NCI-H2196 (cell line): ENCODE data around the gene AP2B1.
"Not testable (repeated sequence)": the region's sequence is repeated elsewhere in the genome, so short reads cannot be mapped to it uniquely, and the experiment has no call there.

Experiments used
- DNase-seq: peaks from one replicate; lab custom pipeline; 2025; ENCODE audit not compliant: unreplicated experiment; lab: John Stamatoyannopoulos, UW

AP2B1 gene

DNA sequence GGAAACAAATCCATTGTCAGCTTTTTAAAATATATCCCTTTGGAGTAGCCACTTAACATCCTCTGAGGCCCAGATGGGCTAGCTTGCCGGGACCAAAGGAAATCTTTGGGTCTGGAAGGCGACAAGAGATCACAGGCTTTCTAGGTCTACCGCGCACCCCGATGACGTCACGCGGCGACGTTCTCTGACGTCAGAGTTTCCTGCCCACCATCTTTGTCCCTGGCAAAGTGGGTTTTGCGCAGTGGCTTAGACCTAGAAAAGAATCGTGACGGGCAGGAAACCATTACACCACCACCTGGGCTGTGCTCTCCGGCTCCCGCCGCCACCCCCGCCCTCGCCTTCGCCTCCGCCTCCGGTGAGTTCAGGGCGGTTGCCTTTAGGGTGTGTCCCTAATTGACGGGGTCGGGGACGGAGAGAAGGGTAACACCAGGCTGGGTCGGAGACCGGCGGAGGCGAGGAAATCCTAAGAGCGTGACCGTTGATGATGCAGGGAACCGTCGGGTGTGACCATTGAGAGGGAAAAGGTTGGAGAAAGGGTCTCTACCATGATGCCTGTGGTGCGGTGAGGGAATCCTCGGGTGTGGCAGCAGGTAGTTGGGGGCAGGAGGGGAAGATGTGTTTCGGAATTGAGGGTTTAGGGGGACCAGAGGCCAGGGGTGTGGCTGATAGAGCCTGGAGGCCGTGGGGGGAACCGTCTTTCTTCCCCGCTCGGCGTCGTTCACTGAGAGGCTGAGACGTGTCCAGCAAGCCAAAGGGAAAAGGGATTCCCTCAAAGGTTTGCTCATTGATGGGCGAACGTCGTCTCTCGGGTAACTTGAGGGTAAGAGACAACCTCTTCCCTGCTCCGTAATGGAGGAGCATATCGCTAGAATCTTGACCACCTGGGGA is at the start of gene AP2B1:
Gene AP2B1, plus strand, starts transcription at position 249 of the 888 bp plus-strand sequence. CDS start 6,709 bp downstream, outside the sequence.
- peak; percentile 79 for DNase-seq

DNA sequence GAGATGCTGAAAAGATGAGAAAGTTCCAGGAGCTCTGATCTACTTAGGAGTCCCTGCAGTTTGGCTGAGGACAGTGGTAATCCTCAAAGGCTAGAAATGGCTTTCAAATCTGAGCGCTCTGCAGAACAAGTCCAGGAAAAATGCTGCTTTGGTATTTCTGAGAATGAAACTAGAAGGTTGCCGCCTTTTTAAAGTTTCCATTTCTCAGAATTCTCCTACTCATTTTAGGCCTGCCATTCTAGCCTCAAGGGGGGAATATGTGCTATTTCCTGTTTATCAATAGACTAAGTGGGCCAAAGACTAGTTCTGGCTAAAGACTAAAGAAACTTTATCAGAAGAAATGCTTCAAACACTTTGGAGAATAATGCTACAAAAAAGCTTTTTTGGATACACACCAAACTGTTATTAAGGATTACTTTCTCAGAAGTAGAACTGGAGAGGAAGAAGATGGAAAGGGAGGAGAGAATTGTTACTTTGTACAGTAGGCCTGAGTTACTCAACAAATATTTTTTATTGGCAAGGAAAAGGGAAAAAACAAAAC is 49.5 kb upstream of the AP2B1 start, which contains the start of gene SLFN12L:
Gene SLFN12L, minus strand, starts transcription at position 78 of the 541 bp plus-strand sequence. CDS start 15,314 bp downstream, outside the sequence.
- no peak for DNase-seq

DNA sequence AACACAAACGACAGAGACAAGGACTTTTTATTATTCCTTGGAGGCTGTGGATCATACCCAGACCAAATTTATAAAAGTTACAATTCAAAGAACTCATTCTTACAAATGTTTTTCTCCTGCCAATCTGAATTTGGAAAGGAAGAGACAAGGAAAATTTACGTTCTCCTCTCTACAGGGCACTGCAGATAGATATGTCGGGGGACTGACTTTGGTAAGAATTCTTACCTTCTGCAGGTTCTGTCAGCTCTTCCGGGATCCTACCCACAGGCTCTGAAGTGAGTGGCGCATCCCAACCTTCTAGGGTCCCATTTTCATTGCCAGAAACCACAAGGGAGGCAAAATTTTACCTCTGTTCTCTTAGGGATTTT is 47.5 kb upstream of the AP2B1 start:
- DNase-seq: no peak

DNA sequence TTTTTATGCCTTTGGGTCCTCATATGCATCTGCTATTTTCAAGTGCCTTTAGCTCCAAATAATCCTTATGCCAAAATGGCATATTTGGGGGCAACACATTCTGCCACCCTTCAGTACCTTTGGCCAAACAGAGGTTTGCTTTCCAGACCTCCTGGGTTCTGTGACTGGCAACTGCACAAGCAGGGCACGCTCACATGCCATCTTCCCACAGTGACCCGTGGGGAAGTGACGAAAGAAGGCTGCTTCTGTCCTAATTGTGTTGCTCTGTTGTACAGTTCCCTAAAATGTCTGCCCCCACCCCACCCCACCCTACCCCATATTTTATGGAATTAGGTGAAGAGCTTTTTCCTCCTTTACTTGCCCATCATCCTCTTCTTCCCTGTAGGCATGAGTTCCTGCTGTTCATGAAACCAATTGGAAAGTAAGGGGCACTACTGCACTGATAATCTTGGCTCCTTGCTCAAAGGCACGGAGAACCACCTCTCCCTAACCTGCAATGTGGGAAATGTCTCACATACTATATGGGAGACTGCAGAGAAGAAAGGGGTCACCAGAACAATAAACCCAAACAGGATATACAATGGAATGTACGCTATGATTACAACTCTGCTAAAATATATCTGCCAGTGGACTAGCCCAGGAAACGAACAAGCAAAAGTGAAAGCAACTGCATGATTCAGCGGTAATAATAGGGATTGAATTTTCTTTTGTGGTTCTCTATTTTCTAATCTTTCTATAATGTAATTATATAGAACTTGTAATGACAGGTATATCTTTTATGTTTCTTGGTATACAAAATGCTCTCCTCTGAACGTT is 46.3 kb upstream of the AP2B1 start:
- no peak for DNase-seq

DNA sequence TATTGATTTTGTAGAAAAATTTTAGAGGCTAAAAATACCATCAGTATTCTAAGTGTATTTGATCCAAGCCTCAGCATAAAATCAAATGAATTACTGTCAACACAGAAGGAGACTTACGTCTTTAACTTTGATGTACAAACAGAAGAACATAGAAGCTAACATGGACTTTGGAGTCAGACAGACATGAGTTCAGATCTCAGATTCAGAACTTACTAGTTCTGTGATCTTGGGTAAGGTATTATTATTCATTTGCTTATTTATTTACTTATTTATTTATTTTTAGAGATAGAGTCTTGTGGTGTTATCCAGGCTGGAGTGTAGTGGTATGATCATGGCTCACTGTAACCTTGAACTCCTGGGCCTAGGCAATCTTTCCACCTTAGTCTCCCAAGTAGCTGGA is 45.7 kb upstream of the AP2B1 start:
- DNase-seq: no peak

DNA sequence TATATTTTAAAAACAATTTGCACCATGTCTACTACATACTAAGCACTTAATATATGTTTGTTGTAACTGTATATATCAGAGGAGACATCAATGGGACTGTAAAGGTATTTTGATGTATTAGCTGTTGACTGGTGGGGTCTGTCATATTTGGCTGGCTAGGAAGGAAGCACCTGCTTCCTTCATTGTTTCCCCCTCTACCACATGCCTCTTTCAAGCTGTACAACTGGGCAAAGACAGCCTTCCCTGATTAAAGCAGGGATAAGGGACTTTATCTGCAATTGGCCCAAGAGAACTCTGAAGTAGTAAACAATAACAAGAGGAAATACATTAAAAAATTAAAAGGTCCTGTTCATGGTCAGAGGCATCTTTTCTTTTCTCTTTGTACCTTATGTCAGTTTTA is 44.1 kb upstream of the AP2B1 start:
- DNase-seq: no peak

DNA sequence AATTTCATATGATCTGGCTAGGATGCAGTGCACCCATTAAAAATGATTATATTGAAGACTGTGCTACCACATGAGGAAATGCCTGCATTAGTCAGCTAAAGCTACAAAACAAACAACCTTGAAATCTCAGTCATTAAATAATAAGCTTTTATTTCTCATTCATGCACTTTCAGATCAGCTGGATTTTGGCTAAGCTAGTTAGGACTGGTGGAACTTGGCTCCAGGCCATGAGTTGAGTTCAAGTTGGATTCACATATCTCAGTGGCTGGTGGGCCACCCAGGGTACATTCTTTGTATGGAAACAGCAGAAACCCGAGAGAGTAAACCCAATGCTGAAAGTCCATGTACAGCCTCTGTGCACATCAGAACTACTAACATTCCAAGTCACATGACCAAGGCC is 43.3 kb upstream of the AP2B1 start:
- DNase-seq: no peak

DNA sequence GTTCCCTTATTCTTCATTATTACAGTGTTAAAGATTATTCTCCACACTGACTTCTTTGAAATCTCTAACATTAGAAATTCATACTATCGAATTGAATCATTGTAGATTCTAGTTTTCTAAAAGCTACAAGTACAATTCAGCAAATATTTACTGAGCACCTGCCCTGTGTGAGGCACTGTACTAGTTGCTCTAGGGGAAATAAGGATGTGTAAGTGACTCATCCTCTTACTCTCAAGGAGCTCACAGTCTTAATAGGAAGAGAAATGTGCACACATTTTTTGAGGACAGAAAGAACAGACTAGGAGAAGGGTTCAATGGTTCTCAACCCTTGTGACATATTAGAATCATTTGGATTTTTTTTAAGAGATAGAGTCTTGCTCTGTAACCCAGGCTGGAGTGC is 42.0 kb upstream of the AP2B1 start:
- no peak for DNase-seq

DNA sequence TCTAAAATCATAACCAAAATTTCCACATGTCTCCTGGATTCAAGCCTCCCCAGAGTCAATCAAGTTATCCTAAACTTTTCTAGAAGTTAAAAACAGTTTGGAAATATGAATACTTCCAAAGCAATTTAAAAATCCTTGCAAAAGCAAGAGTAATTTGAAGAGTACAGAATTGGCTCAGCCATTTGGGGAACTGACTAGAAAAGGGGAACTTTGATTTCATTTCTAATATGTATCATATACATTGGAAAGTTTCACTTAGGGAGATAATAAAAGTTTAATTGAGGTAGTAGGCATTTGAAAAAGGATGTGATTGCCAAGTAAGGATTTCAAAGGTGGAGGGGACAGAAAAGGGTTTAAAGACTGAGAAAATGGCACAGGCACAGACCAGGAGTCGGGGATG is 40.6 kb upstream of the AP2B1 start:
- DNase-seq: no peak

DNA sequence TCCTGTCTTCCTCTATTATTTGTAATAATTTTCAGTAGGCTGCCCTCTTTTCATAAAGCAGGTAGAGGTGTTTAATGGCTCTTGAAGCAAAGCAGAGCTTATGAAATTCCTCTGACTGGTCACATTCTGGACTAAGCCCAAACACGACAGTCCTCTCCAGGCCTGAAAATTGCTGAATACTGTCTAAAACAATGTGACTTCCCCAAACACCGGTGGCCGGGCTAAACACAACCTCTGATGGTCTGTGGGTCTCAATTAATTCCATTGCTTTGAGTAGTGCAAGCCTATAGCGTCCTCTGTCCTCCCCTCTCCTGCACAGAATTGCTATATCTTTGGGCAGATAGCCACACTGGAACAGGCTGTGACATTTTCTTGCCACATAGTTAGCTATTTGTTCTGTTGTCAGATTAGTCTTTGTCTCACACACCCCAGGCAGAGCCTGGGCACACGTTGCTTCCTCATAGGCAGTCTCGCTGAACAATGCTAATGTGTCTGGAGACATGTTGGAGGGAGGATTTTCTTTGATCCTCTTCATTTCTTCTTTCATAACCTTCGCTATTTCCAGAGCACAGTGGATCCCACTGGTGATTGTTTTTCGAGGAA is 38.8 kb upstream of the AP2B1 start:
- DNase-seq: no peak

DNA sequence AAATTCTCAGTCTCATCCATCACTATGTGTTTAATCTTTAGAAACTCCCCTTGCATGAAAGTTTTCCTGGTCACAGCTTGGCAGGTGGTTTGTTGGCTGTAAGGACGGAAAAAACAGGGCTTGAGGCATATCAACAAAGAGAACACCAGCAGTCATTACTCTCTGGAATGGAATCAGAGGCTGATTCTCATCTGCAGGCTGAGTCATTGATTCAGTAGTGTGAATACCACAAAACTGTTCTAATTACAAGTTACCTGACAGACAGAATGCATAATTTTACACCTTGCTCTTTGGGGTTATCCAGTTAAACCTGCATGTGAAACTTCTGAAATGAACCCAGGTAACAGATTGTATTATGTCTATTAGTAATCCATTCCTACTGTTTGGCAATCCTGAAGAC is 38.1 kb upstream of the AP2B1 start:
- no peak for DNase-seq

DNA sequence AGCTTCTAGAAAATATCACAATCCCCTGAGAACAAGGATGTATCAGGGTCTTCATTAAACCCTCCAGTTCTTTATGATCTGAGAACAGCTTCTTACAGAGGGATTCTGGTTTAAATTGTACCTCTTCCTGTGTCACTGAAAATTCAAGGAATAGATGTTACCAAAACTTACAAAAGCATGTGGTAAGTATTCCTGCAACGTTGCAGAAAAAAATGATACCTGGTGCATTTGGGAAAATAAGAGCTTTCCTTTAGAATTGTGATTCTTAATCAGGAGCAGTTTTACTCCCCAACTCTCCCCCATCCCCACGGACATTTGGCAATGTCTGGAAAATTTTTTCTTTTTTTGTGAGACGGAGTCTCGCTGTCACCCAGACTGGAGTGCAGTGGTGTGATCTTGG is 33.8 kb upstream of the AP2B1 start:
- DNase-seq: no peak

DNA sequence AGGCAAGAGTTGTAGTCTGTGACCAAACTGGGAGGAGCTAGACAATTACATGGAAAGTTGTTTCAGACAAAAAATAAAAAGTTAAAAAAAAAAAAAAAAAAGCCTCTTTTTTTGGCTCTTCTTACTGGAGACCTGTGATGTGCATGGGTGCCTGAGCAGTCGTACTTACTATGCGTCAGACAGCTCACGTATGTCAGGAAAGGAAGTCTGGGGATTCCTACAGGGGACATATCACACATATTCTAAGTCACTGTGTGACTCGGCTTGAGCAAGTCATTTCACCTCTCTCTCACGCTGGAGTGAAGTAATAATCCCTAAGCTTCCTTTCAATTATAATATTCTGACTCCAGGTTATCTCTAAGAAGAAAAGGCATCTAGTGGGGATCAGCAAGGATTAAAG is 32.5 kb upstream of the AP2B1 start:
- no peak for DNase-seq

DNA sequence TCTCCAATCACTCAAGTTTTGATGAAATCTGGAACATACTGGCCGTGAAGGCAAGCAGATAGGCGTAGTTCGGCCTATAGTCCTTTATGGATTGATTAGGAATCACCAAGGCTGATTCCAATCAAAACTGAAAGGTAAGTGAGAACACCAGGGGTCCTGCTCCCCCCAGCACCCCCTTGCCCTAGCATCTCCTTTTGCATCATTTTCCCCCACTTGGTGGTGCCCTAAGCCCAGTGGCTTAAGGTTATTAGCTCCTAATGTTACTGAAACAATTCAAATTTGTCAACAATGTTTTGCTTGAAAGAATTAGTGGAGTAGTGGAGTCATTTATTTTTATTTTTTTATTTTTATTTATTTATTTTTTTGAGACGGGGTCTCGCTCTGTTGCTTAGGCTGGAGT is 31.4 kb upstream of the AP2B1 start:
- DNase-seq: no peak

DNA sequence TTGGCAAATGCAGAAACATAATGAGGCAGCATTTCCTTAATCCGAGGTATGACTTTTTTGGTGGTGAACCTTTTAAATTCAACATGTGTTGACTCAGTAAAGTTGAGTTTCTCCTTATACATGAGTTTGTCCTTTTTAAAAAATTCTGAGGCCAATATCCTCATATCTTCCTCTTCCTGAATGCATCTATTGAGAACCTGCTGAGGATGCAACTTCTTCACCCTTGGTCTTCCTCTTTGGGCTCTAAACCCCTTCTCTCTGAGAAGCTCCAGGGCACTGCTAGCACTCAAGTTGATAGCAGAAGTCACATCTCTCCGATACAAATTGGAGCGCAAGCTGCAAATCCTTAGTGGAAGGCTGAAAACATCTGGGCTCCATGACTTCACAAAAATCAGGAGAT is 29.8 kb upstream of the AP2B1 start:
- no peak for DNase-seq

DNA sequence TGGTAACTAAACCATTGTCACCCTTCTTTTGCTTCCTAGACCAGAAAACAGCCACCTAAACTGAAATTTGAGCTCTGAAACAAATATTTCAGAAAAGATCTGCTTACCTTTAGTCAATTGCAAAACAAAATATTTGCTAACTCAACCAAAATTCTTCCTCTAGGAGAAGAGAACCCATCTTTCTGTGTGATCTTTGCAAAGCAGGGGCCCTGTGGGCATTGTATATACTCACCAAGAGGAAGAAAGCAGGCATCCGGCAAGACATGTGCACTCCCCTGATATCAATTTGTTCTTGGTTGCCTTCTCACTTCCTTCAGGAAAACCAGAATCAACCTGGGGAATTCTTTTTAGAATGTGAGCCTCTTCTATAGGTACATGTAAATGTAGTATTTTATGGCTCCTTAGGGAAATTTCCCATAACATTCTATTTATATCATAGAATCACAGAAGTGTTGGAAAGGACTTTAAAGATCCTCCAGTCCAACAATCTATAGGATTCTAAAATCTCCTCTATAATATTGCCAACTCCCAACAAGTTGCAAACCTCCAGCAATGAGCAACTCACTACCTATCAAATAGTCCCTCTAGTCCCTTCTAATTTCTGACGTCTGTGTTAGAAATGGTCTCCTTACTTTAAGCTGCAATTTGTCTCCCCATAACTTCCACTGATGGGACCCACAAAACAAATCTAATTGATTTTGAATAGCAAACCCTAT is 27.5 kb upstream of the AP2B1 start:
- no peak for DNase-seq

DNA sequence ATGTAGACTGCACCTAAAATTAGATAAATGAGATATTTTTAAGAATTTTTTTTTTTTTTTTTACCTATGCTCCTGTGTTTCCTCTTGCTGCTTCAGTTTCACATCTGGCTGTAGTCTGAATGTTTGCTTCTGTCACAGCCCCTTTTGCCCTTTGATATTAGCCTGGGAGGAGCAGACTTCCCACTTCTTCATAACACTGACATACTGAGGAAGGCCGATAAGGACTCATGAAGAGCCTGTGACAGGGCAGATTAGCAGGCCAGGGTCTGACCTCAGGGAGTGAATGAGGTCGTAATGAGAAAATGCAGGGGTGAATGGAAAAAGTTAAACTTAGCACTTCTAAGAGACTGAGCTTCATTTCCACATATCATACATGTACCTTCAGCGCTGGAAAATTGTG is 26.4 kb upstream of the AP2B1 start, which contains the start of gene SLFN14:
Gene SLFN14, minus strand, starts transcription at position 117 of the 400 bp plus-strand sequence. CDS start 2,757 bp downstream, outside the sequence.
- no peak for DNase-seq

DNA sequence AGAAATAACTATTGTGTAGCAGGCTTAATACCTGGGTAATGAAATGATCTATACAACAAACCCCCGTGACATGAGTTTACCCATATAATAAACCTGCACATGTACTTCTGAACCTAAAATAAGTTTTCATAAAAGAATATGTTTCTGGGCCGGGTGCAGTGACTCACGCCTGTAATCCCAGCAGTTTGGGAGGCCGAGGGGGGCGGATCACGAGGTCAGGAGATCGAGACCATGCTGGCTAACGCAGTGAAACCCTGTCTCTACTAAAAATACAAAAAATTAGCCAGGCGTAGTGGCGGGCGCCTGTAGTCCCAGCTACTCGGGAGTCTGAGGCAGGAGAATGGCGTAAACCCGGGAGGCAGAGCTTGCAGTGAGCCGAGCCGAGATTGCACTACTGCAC is 23.9 kb upstream of the AP2B1 start:
- not testable (repeated sequence) for DNase-seq

DNA sequence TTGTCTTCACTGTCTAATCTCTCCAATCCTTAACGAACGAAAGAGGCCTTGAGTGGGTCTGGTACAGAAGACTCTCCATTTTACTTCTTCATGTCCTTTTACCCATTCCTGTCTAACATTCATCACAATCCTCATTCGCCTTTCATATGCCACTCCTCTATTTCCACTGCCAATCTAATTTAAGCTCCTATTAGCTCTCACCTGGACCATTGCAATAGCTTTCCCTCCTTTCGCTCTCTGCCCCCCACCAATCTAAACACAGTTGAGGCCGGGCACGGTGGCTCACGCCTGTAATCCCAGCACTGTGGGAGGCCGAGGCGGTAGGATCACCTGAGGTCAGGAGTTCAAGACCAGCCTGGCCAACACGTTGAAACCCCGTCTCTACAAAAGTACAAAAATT is 20.2 kb upstream of the AP2B1 start:
- no peak for DNase-seq

DNA sequence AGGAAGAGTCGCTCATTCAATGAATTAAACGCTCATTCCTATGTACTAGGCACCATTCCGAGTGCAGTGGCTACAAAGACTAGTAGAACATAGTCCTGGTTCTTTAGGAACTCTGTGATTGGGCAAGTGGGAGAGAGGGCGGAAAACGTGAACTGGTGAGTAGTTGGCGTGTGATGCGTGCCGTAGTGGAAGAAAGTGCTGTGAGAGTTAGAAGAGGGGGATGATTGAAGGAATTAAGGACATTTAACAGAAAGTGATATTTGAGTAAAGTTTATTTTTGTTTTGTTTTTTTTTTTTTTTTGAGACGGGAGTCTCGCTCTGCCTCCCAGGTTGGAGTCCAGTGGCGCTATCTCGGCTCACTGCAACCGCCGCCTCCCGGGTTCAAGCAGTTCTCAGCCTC is 18.6 kb upstream of the AP2B1 start:
- DNase-seq: no peak

DNA sequence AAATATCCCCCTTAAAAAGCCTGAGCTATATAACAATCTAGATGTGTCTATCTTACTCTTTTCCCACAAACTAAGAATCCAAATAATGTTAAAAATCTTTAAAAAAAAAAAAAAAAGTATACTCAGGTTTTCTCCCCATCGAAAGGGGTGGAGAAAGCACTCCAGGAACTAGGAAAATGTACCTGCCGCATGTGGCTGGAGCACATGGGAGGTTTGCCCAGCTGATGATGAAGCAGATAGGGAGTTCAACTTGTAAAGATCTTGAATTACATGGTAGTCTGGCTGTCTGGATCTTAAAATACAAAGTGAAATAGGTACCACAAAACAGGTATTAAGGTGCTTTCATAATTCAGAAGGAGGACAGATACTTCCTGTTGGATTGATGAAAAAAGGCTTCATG is 17.7 kb upstream of the AP2B1 start:
- no peak for DNase-seq
